ENCODE measurements around the gene UBE4A. TPM values are rescaled to one million over a fixed set of nuclear protein-coding genes. Genes with fewer than 3 reads are reported as not detected.

The UBE4A gene
- total and polyA plus RNA-seq, 9 of the 15 experiments (the other 6 are each of a cell fraction or from before 2014, with no cell fraction given), result 13.5 to 45.2 (median 26.8) TPM

GRCh38 chr11:118434553-118435289, 75.3 kb downstream of the UBE4A start (continued):
- TF ChIP-seq ZNF197 (CRISPR knock-in tag; IDR thresholded peaks at IDR 0.05; ENCODE audit: low read depth), result no peak
- no peak for TF ChIP-seq NFE2 (IDR thresholded peaks at IDR 0.05; ENCODE audit: low read depth)
- no peak for TF ChIP-seq MCM3 (IDR thresholded peaks at IDR 0.05)
- TF ChIP-seq NONO (IDR thresholded peaks at IDR 0.05; ENCODE audit: low read depth in 2 of 2, low read length in 1 of 2), result no peak
- TF ChIP-seq ZFPM2 (CRISPR knock-in tag; IDR thresholded peaks at IDR 0.05), result no peak
- TF ChIP-seq CREB3 (tag; conservative IDR thresholded peaks at IDR 0.05; ENCODE audit: low read depth), result no peak
- no peak for TF ChIP-seq TCF3 (CRISPR knock-in tag; IDR thresholded peaks at IDR 0.05)
- 0 out of 2 replicates have a peak, but pooled peaks have one; percentile 78 for TF ChIP-seq PRMT5 (CRISPR knock-in tag; IDR thresholded peaks at IDR 0.05)
- no peak for TF ChIP-seq RUNX1 (IDR thresholded peaks at IDR 0.05; ENCODE audit: low read depth)
- no peak for TF ChIP-seq ZSCAN29 (IDR thresholded peaks at IDR 0.05)
- TF ChIP-seq PTBP1 (IDR thresholded peaks at IDR 0.05; ENCODE audit: low read depth, low read length), result 0 out of 2 replicates have a peak, but pooled peaks have one; percentile 26
- TF ChIP-seq SREBF1 (IDR thresholded peaks at IDR 0.05; ENCODE audit: borderline replicate concordance, low read depth, low read length), result no peak
- TF ChIP-seq ZNF592 (IDR thresholded peaks at IDR 0.05), result no peak
- peak; percentile 64 for TF ChIP-seq NCOA1 (IDR thresholded peaks at IDR 0.05; ENCODE audit: low read depth)
- no peak for TF ChIP-seq E2F1 (CRISPR knock-in tag; IDR thresholded peaks at IDR 0.05)
- peak; percentile 90 for TF ChIP-seq MIER1 (IDR thresholded peaks at IDR 0.05; ENCODE audit: low read depth)
- TF ChIP-seq GATAD2A (IDR thresholded peaks at IDR 0.05), result no peak
- no peak for TF ChIP-seq ARID1B (IDR thresholded peaks at IDR 0.05)
- TF ChIP-seq IRF2 (CRISPR knock-in tag; IDR thresholded peaks at IDR 0.05), result no peak
- no peak for TF ChIP-seq CREB1 (IDR thresholded peaks at IDR 0.05)
- no peak for TF ChIP-seq CREB1 (CRISPR knock-in tag; IDR thresholded peaks at IDR 0.05)
- no peak for TF ChIP-seq THAP7 (CRISPR knock-in tag; IDR thresholded peaks at IDR 0.05)
- no peak for TF ChIP-seq HSF4 (CRISPR knock-in tag; IDR thresholded peaks at IDR 0.05; ENCODE audit: borderline replicate concordance)
- TF ChIP-seq ZNF445 (CRISPR knock-in tag; IDR thresholded peaks at IDR 0.05; ENCODE audit: low read depth), result no peak

Measured in K562 (cell line).